Measurements from ENCODE around the gene SMIM41.
"Not testable (repeated sequence)": the region's sequence is repeated elsewhere in the genome, so short reads cannot be mapped to it uniquely, and the experiment has no call there.

SMIM41 gene

DNA sequence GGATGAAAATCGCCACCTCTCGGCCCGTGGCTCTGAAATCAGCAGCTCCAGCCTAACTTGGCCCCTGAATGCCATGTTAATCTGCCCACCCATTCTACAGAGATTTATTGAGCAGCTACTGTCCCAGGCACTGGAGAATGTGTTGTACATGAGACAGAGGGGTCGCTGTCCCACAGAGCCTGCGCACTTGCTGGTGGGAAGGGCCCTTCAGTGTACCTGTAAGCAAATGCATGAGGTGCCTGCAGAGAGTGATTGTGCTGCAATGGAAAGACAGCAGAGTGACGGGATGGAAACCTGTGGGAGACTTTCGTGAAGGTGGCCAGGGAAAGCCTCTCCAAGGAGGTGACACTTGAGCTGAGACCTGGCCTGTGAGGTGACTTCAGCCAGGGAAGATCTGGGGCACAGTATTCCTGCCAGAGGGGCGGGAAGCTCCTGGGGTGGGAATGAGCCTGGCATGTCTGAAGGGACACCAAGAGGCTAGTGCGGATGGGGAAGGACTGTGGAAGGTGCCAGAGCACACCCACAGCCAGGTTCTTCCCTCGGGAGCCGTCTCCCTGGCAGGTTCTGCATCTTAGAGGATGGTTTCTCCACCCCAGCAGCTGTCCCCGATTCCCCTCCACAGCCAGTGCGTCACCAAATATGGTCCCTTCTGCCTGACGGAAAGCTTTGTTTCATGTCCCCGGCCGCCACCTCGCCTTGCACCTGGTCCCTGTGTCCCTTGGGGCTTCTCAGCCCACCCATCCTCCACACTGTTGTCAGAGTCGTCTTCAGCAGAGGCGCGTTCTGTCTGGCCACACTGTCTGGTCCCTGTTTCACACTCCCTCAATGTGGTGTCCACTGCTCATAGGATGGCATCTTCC, 8.7 kb downstream of the SMIM41 start:
- no peak for DNase-seq

DNA sequence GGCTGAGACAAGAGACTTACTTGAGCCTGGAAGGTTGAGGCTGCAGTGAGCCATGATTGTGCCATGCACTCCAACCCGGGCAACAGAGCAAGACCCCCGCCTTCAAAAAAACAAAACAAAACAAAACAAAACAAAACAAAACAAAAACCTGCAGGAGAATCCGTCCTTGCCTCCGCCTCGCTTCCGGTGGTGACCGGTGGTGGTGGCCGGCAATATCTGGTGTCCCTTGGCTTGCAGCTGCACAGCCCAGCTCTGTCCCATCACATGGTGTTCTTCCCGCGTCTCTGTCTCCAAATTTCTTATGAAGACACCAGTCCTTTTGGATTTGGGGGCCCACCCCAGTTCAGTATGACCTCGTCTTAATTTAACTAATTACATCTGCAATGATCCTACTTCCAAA, 10.0 kb downstream of the SMIM41 start:
- no peak for DNase-seq

DNA sequence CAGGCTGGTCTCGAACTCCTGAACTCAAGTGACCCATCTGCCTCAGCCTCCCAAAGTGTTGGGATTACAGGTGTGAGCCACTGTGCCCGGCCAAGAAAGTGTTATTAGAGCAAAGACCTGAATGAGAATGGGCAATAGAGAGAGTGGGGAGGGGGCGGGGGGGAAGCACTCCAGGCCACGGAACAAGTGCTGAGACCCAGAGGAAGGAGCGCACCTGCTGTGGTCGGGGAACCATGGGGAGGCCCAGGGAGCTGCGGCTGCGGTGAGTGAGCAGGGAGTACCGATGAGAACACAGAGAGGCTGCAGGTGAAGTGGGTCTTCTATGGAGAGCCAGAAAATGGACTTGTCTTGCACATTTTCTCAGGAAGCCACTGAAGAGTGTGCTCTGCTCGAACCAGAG, 10.8 kb downstream of the SMIM41 start:
- no peak for DNase-seq

DNA sequence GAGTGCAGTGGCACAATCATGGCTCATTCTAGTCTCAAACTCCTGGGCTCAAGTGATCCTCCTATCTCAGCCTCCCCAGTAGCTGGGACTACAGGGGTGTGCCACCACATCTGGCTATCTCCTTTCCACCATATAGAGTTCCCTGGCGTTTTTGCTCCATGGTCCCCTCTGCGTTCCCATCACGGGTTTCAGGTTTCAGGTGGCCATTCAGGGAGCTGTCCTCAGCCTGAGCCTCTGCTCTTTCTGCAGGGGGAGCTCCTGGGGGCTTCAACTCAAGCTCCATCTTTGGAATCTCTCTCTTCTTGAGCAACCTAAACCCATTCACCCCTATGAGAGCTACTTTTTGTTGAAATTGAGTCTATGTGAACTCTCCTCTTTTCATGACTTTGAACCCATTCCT, 11.6 kb downstream of the SMIM41 start:
- DNase-seq = no peak

DNA sequence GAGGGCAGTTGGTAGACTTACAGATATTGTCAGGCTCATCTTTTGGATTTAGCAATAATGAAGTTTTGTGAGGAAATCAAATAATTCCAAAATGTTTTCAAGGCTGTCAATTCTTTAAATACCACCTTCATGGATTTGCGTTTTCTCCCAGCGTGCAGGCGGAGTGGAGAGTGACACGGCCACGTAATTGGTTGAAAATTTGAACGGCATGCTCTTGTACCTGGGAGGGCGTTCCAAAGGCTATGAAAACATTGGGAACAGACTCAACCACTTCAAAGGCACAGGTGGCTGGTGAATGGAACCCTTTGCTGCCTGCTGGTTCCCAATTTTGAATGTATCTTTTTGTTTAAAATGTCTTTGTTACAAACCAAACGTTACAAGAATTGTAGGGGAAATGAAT, 12.4 kb downstream of the SMIM41 start:
- no peak for DNase-seq

DNA sequence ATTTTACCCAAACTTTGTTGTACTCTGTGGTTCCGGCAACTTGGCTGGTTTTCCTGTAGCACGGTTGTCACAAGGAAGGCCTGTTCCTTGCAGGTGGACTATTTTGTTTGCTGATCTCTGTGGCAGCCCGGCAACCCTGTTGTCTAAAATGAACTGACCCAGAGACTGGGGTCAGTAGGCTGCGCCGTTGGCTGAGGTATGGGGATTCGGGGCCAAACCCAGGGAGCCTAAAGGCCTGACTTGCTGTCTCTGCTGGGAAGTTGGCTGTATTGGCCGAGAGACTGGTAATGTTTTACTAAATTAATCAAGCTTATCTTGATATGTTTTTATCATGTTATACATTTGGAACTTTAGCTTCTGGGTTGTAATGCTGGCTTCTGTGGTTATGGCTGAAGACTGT, 13.8 kb downstream of the SMIM41 start:
- no peak for DNase-seq

DNA sequence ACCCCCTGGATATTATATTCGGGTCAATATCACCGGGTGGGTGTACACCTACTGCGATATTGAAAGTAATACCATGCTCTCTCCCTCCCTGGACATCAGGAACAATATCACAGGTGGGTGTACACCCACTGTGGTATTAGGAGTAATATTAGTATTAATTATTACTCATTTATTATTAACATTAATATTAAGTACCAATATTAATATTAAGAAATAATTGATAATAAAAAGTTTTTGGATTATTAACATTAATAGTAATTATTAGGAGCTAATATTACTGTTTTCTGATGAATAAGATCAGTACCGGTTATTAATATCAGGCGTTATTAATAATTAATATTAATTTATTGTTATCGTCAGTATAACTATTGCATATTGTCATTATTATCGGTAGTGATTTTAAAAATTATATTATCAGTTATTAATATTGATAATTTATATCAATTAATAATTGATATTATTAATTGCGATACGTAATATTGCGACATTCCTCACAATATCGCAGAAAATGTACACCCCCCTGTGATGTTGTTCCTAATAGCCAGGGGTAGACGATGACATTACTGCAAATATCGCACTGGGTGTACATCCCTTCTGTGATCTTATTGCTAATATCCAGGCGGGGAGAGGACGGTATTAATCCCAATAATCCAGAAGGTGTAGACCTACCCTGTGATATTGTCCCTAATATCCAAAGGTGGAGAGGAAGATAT, 17.0 kb downstream of the SMIM41 start:
- DNase-seq = no peak

DNA sequence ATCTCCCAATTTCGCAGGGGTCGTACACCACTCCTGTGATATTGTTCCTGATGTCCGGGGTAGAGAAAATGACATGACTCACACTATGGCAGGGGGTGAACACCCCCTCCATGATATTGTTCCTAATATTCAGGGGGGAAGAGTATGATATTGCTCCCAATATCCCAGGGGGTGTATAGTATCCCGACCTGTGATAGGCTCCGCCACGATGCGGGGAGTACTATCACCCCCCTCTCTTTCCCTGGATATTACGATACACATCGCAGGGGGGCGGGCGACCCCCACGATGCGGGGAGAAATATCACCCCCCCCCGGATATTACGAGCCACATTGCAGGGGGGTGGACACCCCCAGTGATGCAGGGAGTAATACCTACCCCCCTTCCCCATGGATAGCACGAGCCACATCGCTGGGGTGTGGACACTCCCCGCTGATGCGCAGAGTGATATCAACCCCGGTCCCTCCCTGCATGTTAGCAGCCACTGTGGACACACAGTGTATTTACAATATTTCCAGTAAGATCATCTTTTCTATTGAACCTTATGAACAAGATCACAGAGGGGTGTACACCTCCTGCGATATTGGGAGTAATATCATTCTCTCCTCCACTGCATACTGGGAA, 17.7 kb downstream of the SMIM41 start:
- DNase-seq = no peak

DNA sequence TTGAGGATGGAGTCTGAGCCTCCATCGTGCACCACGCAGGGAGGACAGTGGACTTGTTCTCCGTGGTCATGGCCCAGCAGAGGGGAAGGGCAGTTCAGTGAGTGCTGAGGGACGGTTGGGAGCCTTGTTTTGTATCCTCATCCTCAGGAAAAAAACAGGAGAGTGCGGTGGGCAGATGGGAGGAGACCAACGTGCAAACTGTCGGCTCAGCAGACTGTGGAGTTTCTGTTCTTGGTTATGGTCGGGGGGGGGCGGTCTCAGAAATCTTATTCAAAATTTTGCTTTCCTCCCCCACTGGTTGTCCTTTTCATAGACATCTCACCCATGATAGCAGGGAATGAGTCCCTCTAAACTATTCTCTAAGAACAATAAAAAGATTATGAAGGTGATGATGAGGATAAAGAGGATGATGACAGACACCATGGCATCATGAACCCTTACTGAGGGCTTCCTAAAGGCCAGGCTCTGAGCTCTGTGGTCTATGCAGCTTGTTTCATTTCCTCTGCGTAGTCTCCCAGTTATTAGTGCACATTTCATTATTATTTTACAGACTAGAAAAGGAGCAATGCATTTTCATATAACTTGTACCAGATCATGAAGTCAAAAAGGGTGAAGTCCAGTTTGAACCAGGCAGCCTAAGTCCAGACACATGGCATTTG, 25.1 kb downstream of the SMIM41 start:
- not testable (repeated sequence) for DNase-seq

DNA sequence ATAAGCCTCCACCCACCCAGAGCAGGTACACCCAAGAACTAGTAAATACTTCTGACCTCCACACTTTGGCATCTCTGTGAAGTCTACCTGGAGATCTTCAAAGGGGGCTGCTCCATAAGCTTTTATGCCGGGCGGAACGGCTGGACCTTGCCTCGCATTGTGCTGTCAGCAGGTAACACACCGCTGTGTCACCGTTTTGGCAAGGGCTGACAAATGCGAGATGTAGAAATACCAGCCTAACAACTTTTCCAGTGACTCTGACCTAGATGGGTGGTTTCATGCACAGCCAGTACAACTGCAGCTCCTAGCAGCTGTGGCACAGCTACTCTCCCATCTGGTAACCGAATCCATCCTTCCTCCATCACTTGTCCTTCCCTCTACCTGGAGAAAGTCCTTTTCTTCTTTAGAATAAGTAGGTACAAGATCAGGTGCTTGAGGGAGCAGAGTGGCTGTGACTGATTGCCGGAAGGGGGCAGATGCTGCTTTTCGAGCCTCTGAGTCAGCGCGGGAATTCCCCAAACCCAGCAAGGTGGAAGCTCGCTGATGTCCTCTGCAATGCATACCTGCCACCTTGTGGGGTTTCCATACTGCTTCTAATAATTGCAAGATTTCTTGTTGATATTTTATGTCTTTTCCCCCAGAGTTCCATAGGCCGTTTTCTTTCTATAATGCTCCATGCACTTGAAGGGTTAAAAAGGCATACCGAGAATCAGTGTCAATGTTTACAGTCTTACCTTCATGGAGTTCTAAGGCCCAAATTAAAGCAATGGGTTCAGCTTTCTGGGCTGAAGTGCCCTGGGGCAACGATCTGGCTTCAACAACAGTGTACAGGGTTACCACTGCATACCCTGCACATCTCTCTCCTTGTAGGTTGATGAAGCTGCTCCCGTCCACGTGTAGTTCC, 37.0 kb downstream of the SMIM41 start:
- peak; percentile 89 for DNase-seq

DNA sequence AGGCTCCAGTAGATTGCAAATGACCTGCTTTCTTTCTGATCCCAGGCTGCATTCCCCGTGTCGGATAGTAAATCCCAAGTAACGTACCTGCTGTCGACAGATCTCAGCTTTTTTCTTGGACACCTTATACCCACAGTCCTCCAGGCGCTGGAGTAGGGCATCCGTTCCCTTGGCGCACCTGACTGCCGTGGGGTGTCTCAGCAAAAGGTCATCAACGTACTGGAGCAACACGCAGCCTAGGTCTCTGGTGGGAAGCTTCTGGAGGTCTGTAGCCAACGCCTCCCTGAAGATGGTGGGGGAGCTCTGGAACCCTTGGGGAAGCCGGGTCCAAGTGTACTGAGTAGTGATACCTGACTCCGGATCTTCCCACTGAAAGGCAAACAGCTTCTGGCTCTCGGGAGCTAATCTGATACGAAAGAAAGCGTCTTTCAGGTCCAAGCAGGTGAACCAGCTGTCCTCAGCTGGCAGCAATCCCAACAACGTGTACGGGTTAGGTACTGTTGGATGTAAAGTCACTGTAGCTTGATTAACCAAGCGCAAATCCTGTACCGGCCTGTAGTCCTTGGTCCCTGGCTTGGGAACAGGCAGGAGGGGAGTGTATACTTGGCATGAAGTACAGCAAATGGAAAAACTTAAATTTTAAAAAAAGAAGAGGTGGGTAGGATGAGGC, 38.4 kb downstream of the SMIM41 start:
- DNase-seq = not testable (repeated sequence)

DNA sequence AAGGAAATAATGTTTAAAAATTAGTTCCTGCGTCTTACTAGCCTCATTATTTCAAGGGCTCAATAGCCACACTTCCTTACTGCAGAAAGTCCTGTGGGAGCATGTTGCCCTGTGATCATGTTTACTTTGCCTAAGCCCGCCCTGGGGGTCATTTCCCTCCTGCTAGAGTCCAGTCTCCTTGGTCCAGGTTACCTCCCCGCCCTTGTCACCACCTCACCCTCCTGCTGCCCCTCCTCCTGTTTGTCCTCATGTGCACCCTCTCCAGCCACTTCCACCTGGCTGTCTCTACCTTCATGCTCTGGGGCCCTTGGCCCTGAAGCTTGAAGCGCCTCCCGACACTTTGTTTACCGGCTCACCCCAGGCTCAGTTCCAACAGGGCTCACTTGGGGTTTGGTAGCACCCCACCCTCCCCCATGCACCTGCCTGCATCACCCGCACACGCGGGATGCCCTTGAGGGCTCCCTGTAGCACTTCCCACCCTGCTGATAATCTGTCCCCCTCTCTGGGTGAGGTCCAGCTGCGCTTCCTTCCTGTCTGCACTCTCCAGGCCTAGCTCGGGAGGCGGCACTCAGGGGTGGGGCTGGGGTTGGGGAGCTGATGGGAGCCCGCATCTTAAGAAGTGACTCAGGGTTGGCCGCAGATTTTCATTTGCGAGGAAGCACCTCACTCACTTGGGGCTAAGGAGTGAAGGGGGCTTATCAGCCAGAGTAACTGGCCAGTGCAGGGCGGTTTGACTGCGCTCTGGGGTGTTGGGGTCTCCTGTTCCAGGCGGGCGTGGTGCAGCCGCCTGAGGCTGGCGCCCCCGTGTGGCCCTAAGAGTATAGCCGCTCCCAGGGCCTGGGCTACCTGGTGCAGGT, 40.1 kb downstream of the SMIM41 start:
- peak; percentile 81 for DNase-seq

DNA sequence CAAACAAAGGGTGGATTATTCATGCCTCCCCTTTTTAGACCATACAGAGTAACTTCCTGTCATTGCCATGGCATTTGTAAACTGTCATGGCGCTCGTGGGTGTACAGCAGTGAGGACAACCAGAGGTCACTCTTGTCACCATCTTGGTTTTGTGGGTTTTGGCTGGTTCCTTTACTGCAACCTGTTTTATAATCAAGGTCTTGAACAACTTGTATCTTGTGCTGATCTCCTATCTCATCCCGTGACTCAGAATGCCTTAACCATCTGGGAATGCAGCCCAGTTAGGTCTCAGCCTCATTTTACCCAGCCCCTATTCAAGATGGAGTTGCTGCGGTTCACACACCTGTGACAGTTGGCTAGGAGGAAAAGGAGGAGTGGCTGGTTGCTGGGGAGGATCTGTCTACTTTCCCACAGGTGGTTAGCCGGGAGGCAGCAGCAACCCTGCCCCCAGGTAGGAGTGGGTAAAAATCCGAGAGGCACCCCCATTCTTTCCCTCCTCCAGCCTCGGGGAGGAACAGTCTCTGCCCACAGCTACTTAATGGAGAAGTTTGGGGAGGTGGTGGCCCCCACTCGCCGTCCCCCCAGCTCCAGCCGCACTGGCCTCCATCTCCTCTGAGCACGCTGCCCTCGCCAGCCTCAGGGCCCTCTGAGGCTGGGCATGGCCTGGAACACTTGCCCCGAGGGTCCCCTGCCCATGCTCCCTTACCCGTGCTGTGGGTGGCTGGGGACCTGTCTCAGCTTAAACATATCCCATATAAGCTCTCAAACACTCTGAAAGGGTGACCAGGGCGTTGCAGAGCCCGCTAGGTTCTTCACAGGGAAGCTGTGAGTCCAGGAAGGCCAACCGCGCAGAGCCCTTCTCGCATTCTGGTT, 41.7 kb downstream of the SMIM41 start:
- DNase-seq = no peak

DNA sequence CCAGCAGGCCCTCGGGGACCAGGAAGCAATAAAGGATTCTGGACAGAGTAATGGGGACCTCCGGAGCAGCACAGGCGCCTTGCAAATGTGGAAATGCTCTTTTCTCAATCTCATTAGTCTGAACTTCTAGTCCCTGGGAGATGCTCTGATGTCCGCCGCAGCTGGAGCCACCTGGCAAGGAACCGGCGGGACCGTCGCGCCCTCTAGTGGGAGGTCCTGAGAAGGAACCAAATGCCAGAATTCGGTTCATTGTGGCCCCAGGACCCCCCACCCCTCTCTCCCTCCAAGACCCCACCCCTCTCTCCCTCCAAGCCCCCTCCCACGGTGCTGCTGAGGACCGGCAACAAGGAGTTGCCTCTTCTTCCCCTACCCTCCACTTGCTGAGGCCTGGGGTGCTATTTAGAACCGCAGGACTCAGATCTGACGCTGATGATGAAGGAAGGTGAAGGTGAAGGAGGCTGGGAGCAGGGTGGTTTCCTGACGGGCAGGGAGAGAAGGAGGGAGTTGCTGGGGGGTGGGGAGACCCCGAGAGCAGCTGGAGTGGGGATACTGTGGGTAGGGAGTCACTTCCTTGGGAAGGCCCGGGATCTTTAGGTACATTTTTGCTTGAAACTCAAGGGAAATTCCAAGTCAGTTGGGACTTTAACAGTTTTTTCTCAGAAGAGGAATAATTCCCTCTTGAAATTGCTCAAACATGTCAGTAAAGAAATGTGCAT, 42.5 kb downstream of the SMIM41 start:
- DNase-seq = peak; percentile 88

DNA sequence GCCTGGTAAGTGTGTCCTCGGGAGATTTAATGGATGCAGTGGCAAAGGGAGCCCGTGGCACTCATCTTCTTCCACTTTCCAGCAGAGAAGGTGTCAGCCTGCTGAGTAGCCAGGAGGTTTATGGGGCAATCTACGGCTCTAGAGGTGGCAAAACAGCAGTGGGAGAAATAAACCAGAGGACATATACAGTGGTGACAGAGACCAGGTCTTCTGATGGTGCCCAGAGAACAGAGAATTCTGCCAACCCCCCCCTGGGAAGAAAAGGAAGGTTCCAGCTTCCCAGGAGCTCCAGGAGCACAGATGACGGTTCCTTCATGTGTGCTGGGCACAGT, 43.0 kb downstream of the SMIM41 start:
- no peak for DNase-seq

DNA sequence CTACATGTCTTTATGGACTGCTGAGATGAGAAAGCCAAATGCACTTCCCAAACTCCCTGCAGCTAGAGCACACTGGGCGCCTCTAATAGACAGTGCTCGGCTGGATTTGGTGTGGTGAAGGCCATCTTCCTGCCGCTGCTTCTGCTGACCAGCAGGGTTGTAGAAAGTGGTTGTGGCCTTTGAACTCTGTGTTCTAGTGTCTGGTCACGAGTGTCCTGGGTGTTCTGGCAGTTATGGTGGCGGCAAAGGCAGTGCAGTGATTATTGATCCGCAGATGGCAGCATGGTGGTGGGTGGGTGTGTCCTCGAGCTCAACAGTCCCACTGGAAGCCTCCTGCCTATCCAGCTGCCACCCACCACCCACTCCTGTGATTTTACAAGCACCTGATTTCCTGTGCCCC, 43.4 kb downstream of the SMIM41 start:
- no peak for DNase-seq

DNA sequence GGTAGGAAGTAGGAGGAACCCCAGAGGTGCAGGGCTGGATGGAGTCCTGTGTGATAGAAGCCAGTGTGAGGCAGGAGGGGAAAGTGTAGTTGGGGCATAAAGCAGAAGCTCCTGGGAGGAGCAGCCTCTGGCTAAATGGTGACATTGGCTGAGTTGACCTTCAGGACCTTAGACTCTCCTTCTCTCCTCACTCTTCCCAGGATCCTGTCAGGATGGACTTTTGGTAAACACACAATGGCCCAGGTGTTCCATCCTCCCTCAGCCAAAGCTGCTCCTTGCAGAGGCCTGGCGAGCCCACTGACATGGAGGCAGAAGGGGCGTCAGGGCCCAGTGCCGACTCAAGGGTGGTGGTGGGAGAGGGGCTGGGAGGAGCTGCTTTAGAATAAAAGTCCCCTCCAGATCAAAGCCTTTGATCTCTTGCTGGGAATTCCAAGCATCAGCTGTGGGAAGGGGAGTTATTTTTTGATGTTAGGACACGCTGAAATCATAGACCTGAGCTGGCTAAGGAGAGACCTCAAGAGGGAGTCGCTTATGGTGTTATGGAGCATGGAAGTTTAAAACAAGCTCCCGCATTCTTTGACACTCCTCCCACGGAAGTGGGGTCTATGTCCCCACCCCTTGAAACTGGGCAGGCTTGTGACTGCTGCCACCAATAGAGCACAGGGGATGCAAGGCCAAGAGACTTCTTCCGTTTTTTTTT, 44.1 kb downstream of the SMIM41 start:
- no peak for DNase-seq

DNA sequence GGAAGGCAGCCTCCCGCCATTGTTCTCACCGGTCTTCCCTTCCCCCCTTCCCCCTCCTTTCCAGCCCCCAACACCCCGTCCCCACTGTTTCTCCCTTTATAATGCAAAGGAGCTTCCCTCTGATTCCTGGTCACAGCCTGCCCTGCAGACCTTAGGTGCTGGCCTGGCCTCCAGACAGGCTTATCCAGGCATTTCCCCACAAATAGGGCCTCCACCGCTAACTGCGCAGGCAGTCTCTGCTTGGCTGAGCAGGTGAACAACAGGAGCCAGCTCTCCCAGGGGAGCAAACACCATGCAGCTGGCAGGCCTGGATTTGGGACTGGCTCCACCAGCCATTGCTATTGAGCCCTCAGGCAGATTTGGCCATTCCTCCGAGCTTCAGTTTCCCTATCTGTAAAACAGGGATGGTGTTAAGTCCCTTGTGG, 46.0 kb downstream of the SMIM41 start:
- no peak for DNase-seq
